ENCODE results near the gene LIME1. TPM values are rescaled to one million over a fixed set of nuclear protein-coding genes. Genes with fewer than 3 reads are reported as not detected.

The LIME1 gene
- total RNA-seq, 1 experiment from 2014 or later = 25.8 TPM

DNA sequence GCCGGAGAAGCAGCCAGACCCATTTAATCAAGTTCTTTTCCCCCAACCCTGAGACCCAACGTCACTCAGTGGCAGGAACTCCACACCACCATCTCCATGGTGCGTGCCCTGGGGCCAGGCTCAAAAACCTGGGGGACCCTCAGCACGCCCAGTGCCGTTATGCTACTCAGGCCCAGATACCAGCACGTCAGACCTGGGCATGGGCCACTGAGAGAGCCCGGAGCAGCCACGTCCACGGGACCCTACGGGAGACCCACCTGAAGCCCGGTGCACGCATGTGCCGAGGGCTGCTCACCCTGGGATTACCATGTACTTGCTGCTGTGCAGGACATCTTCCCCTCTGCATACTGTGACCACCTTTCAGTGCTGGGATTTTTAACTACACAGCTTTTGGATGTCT lies 16.9 kb downstream of the LIME1 start:
- CTCF ChIA-PET = no interaction called here

DNA sequence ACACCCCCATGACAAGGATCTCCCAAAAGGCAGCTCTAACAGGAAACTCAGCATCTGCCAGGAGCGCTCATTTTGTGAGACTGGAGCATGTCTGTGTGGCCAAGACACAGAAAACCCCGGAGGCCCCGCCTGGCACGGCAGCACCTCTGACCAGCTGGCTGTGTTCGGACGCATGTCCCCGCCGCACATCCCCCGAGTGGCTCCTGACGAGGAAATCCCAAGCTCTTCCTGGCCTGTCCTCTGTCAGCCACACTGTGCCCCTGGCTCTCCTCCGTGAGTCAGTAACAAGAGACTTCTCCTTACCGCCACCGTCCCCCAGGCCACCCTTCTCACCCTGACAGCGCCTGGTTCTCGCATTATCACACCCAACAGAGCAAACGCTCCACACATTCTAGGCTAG lies 17.5 kb downstream of the LIME1 start:
- intact Hi-C loops (cut with micrococcal nuclease; ENCODE audit: unreplicated experiment) = no loop called here
- no peak for DNase-seq
- TF ChIP-seq, protein P1, sequence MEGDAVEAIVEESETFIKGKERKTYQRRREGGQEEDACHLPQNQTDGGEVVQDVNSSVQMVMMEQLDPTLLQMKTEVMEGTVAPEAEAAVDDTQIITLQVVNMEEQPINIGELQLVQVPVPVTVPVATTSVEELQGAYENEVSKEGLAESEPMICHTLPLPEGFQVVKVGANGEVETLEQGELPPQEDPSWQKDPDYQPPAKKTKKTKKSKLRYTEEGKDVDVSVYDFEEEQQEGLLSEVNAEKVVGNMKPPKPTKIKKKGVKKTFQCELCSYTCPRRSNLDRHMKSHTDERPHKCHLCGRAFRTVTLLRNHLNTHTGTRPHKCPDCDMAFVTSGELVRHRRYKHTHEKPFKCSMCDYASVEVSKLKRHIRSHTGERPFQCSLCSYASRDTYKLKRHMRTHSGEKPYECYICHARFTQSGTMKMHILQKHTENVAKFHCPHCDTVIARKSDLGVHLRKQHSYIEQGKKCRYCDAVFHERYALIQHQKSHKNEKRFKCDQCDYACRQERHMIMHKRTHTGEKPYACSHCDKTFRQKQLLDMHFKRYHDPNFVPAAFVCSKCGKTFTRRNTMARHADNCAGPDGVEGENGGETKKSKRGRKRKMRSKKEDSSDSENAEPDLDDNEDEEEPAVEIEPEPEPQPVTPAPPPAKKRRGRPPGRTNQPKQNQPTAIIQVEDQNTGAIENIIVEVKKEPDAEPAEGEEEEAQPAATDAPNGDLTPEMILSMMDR (IDR thresholded peaks at IDR 0.05; ENCODE audit: unreplicated experiment) = no peak
- CTCF ChIA-PET = no interaction called here
- no peak overlapping the region for H3K27ac Mint-ChIP-seq (ENCODE audit: unreplicated experiment)
- H3K9me3 Mint-ChIP-seq (ENCODE audit: low read depth, unreplicated experiment) = no peaks in the 10 kb centered on the region
- H3K4me3 Mint-ChIP-seq (ENCODE audit: low read depth, unreplicated experiment) = no peak overlapping the region
- H3K27me3 Mint-ChIP-seq (ENCODE audit: unreplicated experiment) = peaks cover 37% of the 10 kb centered on the region
- BruUV-seq (replicated peaks) = no TSS peak
- H3K4me1 Mint-ChIP-seq (ENCODE audit: low read depth, unreplicated experiment) = no peaks in the 10 kb centered on the region
- peaks cover 5% of the 10 kb centered on the region for H3K36me3 Mint-ChIP-seq (ENCODE audit: insufficient read depth, unreplicated experiment)

More for the DNA sequence above, 16.9 kb downstream of the LIME1 start:
- peaks cover 31% of the 10 kb centered on the region for H3K27me3 Mint-ChIP-seq (ENCODE audit: unreplicated experiment)
- no TSS peak for BruUV-seq (replicated peaks)
- TF ChIP-seq, protein P1 (IDR thresholded peaks at IDR 0.05; ENCODE audit: unreplicated experiment) = no peak
- H3K4me1 Mint-ChIP-seq (ENCODE audit: low read depth, unreplicated experiment) = no peaks in the 10 kb centered on the region
- no peaks in the 10 kb centered on the region for H3K9me3 Mint-ChIP-seq (ENCODE audit: low read depth, unreplicated experiment)
- no peak overlapping the region for H3K27ac Mint-ChIP-seq (ENCODE audit: unreplicated experiment)
- H3K4me3 Mint-ChIP-seq (ENCODE audit: low read depth, unreplicated experiment) = no peak overlapping the region
- DNase-seq = no peak
- peaks cover 9% of the 10 kb centered on the region for H3K36me3 Mint-ChIP-seq (ENCODE audit: insufficient read depth, unreplicated experiment)
- intact Hi-C loops (cut with micrococcal nuclease; ENCODE audit: unreplicated experiment) = no loop called here

DNA sequence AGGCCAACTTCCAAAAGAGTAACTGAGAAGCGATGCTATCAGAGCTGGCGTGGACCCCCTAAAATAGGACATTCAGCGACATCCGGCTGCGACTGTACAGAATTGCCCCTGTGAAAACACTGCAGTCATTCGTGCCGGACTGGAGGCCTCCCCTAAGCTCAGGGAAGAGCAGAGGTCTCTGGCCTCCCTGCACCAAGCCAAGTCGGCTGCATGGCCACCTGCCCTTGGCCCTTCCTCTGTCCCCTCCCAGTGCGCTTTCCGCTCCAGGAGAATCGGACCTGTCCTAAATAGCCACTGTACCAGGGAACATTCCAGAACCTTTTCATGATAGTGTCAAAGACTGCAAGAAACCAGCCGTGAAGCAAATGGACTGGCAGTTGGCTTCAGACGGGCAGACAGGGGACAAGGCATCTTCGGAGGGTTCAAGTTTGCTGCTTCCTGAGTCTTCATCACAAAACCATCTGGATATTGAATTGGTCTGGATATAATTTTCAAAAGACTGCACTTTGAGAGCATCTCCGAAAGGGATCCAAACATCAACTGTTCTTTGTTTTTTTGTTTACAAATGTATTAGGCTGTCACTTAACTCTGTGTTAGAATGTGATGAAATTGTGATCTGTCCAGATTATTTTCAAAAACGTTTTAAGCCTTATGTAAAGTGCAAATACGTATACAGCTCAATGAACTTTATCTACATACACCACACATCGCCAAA lies 19.6 kb downstream of the LIME1 start:
- Mint-ChIP-seq H3K9me3 (ENCODE audit: low read depth, unreplicated experiment) (no peaks in the 10 kb centered on the region), H3K27me3 (ENCODE audit: unreplicated experiment) (peaks cover 38% of the 10 kb centered on the region), H3K27ac (ENCODE audit: unreplicated experiment) (no peak overlapping the region), H3K4me1 (ENCODE audit: low read depth, unreplicated experiment) (no peaks in the 10 kb centered on the region), H3K36me3 (ENCODE audit: insufficient read depth, unreplicated experiment) (peaks cover 5% of the 10 kb centered on the region), H3K4me3 (ENCODE audit: low read depth, unreplicated experiment) (no peak overlapping the region)
- CTCF ChIA-PET = no interaction called here
- DNase-seq = no peak
- BruUV-seq (replicated peaks) = no TSS peak
- intact Hi-C loops (cut with micrococcal nuclease; ENCODE audit: unreplicated experiment) = no loop called here
- TF ChIP-seq, protein P1 (IDR thresholded peaks at IDR 0.05; ENCODE audit: unreplicated experiment) = no peak

DNA sequence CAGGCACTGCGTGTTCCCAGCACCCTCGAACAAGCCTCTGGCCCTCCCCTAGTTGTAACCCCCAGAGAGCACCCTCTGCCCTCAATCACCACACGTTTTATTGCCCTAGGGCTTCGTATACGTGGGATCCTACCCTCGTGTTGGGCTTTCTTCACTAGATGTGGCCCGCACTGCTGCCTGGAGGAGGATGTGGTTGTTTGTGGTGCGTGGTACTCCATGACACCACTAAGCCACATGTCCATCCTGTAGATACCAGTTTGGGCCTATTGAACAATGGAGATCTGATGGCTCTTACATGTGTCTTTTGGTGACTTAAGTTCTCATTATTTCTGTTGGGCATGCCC lies 20.2 kb downstream of the LIME1 start:
- CTCF ChIA-PET = no interaction called here
- intact Hi-C loops (cut with micrococcal nuclease; ENCODE audit: unreplicated experiment) = no loop called here
- DNase-seq = no peak
- no peaks in the 10 kb centered on the region for H3K4me1 Mint-ChIP-seq (ENCODE audit: low read depth, unreplicated experiment)
- TF ChIP-seq, protein P1 (IDR thresholded peaks at IDR 0.05; ENCODE audit: unreplicated experiment) = no peak
- no peak overlapping the region for H3K4me3 Mint-ChIP-seq (ENCODE audit: low read depth, unreplicated experiment)
- BruUV-seq (replicated peaks) = no TSS peak
- H3K27me3 Mint-ChIP-seq (ENCODE audit: unreplicated experiment) = peaks cover 38% of the 10 kb centered on the region
- no peaks in the 10 kb centered on the region for H3K9me3 Mint-ChIP-seq (ENCODE audit: low read depth, unreplicated experiment)
- no peak overlapping the region for H3K27ac Mint-ChIP-seq (ENCODE audit: unreplicated experiment)
- peaks cover 5% of the 10 kb centered on the region for H3K36me3 Mint-ChIP-seq (ENCODE audit: insufficient read depth, unreplicated experiment)

Measured in Calu3 (cell line).